Neural cell (in vitro differentiated cells): ENCODE data around the gene AMELX. TPM values are rescaled to one million over a fixed set of nuclear protein-coding genes. Genes with fewer than 3 reads are reported as not detected.

ENCODE experiments used
- H2AFZ ChIP-seq: fragments of 200-600, 300-800 bp; sonication (generic), shearing (Covaris generic); 2 replicates; pipeline ENCODE4 v1.6.0; 2014; ENCODE audit warnings: low read depth, mild to moderate bottlenecking, antibody characterized with exemption, low read length, moderate library complexity
- H3F3A ChIP-seq: fragments of 200-600 bp; shearing (Covaris generic); 2 replicates; pipeline ENCODE4 v1.6.1; 2016; ENCODE audit warnings: mild to moderate bottlenecking, moderate library complexity, mixed read lengths, antibody characterized with exemption, low read length; ENCODE audit not compliant: insufficient read depth, poor library complexity, severe bottlenecking
- H3K27ac ChIP-seq: fragments of 200-600, 300-800 bp; sonication (generic), shearing (Covaris generic); 2 replicates; pipeline ENCODE4 v1.5.1; 2014; ENCODE audit warnings: mild to moderate bottlenecking, low read length, moderate library complexity
- H3K27me3 ChIP-seq: fragments of 300-800, 200-600 bp; sonication (generic), shearing (Covaris generic); 2 replicates; pipeline ENCODE4 v1.6.0; 2014; ENCODE audit warnings: mild to moderate bottlenecking, low read depth, low read length, moderate library complexity; ENCODE audit not compliant: insufficient read depth
- H3K36me3 ChIP-seq: fragments of 300-800, 200-600 bp; sonication (generic), shearing (Covaris generic); 2 replicates; pipeline ENCODE4 v1.5.1; 2014; ENCODE audit warnings: mild to moderate bottlenecking, antibody characterized with exemption, low read length, moderate library complexity; ENCODE audit not compliant: insufficient read depth
- H3K4me2 ChIP-seq: fragments of 300-800, 200-600 bp; sonication (generic), shearing (Covaris generic); 2 replicates; pipeline ENCODE4 v1.6.0; 2014; ENCODE audit warnings: mild to moderate bottlenecking, low read length
- H3K4me3 ChIP-seq: fragments of 300-800, 200-600 bp; sonication (generic), shearing (Covaris generic); 2 replicates; pipeline ENCODE4 v1.5.1; 2014; ENCODE audit warnings: mild to moderate bottlenecking, low read length, moderate library complexity
- H3K79me2 ChIP-seq: fragments of 200-600 bp; shearing (Covaris generic); replicated peaks from 2 replicates; pipeline ENCODE4 v1.6.0; 2014; ENCODE audit warnings: mild to moderate bottlenecking, low read length, moderate library complexity; ENCODE audit not compliant: insufficient read depth
- H3K9ac ChIP-seq: fragments of 300-800, 200-600 bp; sonication (generic), shearing (Covaris generic); 2 replicates; pipeline ENCODE4 v1.6.1; 2016; ENCODE audit warnings: mild to moderate bottlenecking, low read length, mixed read lengths
- H3K9me2 ChIP-seq: fragments of 200-600 bp; shearing (Covaris generic); 2 replicates; pipeline ENCODE4 v1.6.1; 2016; ENCODE audit warnings: mild to moderate bottlenecking, low read length, mixed read lengths; ENCODE audit not compliant: insufficient read depth
- H3K9me3 ChIP-seq: fragments of 200-600, 300-800 bp; sonication (generic), shearing (Covaris generic); 2 replicates; pipeline ENCODE4 v1.6.1; 2016; ENCODE audit warnings: mild to moderate bottlenecking, mixed run types, low read length, moderate library complexity, mixed read lengths
- H4K20me1 ChIP-seq: fragments of 200-600 bp; shearing (Covaris generic); 2 replicates; pipeline ENCODE4 v1.6.1; 2016; ENCODE audit warnings: mild to moderate bottlenecking, mixed run types; ENCODE audit not compliant: insufficient read depth
- CTCF ChIP-seq: fragments of 450-650 bp; IDR thresholded peaks from 2 replicates; pipeline ENCODE4 v1.5.1; 2014; ENCODE audit warnings: antibody characterized with exemption, mild to moderate bottlenecking, moderate library complexity; ENCODE audit not compliant: poor library complexity, severe bottlenecking
- EP300 ChIP-seq: fragments of 450-650 bp; conservative IDR thresholded peaks from 2 replicates; pipeline ENCODE4 v1.6.1; 2014; ENCODE audit warnings: antibody characterized with exemption, mild to moderate bottlenecking, moderate library complexity; ENCODE audit not compliant: poor library complexity, severe bottlenecking
- EZH2 ChIP-seq: fragments of 200-600, 300-800 bp; shearing (Covaris generic), sonication (generic); IDR thresholded peaks from 2 replicates; pipeline ENCODE4 v1.6.1; 2014; ENCODE audit warnings: antibody characterized with exemption, low read length, borderline replicate concordance, mild to moderate bottlenecking; ENCODE audit not compliant: insufficient read depth, poor library complexity, severe bottlenecking
- MXI1 ChIP-seq: fragments of 450-650 bp; conservative IDR thresholded peaks from 2 replicates; pipeline ENCODE4 v1.6.1; 2014; ENCODE audit warnings: antibody characterized with exemption, mild to moderate bottlenecking; ENCODE audit not compliant: poor library complexity, severe bottlenecking
- POLR2AphosphoS5 ChIP-seq: IDR thresholded peaks from 2 replicates; pipeline ENCODE4 v1.6.1; 2012
- RAD21 ChIP-seq: fragments of 450-650 bp; conservative IDR thresholded peaks from 2 replicates; pipeline ENCODE4 v1.6.1; 2014; ENCODE audit warnings: antibody characterized with exemption, mild to moderate bottlenecking, moderate library complexity
- REST ChIP-seq: IDR thresholded peaks from 2 replicates; pipeline ENCODE4 v1.6.1; 2012; ENCODE audit warnings: borderline replicate concordance
- SMC3 ChIP-seq: fragments of 450-650 bp; conservative IDR thresholded peaks from 2 replicates; pipeline ENCODE4 v1.6.1; 2014; ENCODE audit warnings: antibody characterized with exemption, mild to moderate bottlenecking, moderate library complexity; ENCODE audit not compliant: poor library complexity
- TAF1 ChIP-seq: IDR thresholded peaks from 2 replicates; pipeline ENCODE4 v1.6.1; 2012; ENCODE audit warnings: low read depth
- polyA plus RNA-seq: library from polyadenylated mRNA; depleted of rRNA; stranded (reverse); fragments of >200 nt; gene quantifications from 2 replicates; pipeline ENCODE4 v1.2.3, GENCODE V29; 2014

The AMELX gene
- polyA plus RNA-seq, 1 donor from 2014 or later: not detected

GRCh38 chrX:11331788-11332187 lies 38.6 kb downstream of the AMELX start:
- no peaks in the 10 kb centered on the region for H3K9me3 ChIP-seq
- H3K9ac ChIP-seq: no peak overlapping the region
- H3K27me3 ChIP-seq: no peaks in the 10 kb centered on the region
- H3K79me2 ChIP-seq: no peaks in the 10 kb centered on the region
- no peaks in the 10 kb centered on the region for H4K20me1 ChIP-seq
- no peak overlapping the region for H2AFZ ChIP-seq
- no peaks in the 10 kb centered on the region for H3F3A ChIP-seq
- no peak overlapping the region for H3K4me2 ChIP-seq
- TF ChIP-seq EZH2 (no peak), REST (no peak), RAD21 (no peak), MXI1 (no peak), TAF1 (no peak), SMC3 (no peak), CTCF (no peak), EP300 (no peak), POLR2AphosphoS5 (no peak)
- H3K9me2 ChIP-seq: no peaks in the 10 kb centered on the region
- no peak overlapping the region for H3K4me3 ChIP-seq
- H3K36me3 ChIP-seq: no peaks in the 10 kb centered on the region
- no peak overlapping the region for H3K27ac ChIP-seq

GRCh38 chrX:11334165-11334564 lies 41.0 kb downstream of the AMELX start:
- Histone ChIP-seq H3K9me2 (no peaks in the 10 kb centered on the region), H3K9me3 (no peaks in the 10 kb centered on the region), H4K20me1 (no peaks in the 10 kb centered on the region), H3K27me3 (no peaks in the 10 kb centered on the region), H3K36me3 (no peaks in the 10 kb centered on the region), H3F3A (no peaks in the 10 kb centered on the region), H3K4me3 (no peak overlapping the region), H2AFZ (no peak overlapping the region), H3K79me2 (no peaks in the 10 kb centered on the region), H3K9ac (no peak overlapping the region), H3K4me2 (no peak overlapping the region), H3K27ac (no peak overlapping the region)
- no peak for TF ChIP-seq POLR2AphosphoS5
- no peak for TF ChIP-seq TAF1
- no peak for TF ChIP-seq CTCF
- no peak for TF ChIP-seq REST
